ENCODE data around the gene NUP50.
A peak's percentile ranks its signal among the peaks of the same experiment; 100 is the strongest.
"Not testable (repeated sequence)": the region's sequence is repeated elsewhere in the genome, so short reads cannot be mapped to it uniquely, and the experiment has no call there.

Gene NUP50

GRCh38 chr22:45162531-45162930, 1.2 kb upstream of the NUP50 start:
- no peak for DNase-seq

- DNase-seq = peak; percentile 45
Measured at GRCh38 chr22:45163099-45163450, 650 bp upstream of the NUP50 start.

- DNase-seq = peak; percentile 29
Measured at GRCh38 chr22:45164270-45165088, 754 bp downstream of the NUP50 start.

- DNase-seq = no peak
Measured at GRCh38 chr22:45166932-45167331, 3.2 kb downstream of the NUP50 start.

- no peak for DNase-seq
Measured at GRCh38 chr22:45169591-45170466, 6.1 kb downstream of the NUP50 start.

- no peak for DNase-seq
Measured at GRCh38 chr22:45171830-45172229, 8.1 kb downstream of the NUP50 start.

GRCh38 chr22:45172881-45173585, 9.3 kb downstream of the NUP50 start:
- no peak for DNase-seq

GRCh38 chr22:45179276-45180049, 15.7 kb downstream of the NUP50 start:
- DNase-seq = no peak

- no peak for DNase-seq
Measured at GRCh38 chr22:45180146-45180679, 16.5 kb downstream of the NUP50 start.

GRCh38 chr22:45181240-45181639, 17.5 kb downstream of the NUP50 start:
- DNase-seq = no peak

GRCh38 chr22:45181766-45182165, 18.0 kb downstream of the NUP50 start:
- no peak for DNase-seq

GRCh38 chr22:45183974-45184373, 20.2 kb downstream of the NUP50 start:
- DNase-seq = no peak

- no peak for DNase-seq
Measured at GRCh38 chr22:45185718-45186514, 22.2 kb downstream of the NUP50 start.

- DNase-seq = no peak
Measured at GRCh38 chr22:45187891-45188290, 24.2 kb downstream of the NUP50 start.

- DNase-seq = no peak
Measured at GRCh38 chr22:45188779-45189178, 25.1 kb downstream of the NUP50 start.

GRCh38 chr22:45190202-45190872, 26.6 kb downstream of the NUP50 start:
- DNase-seq = no peak

- not testable (repeated sequence) for DNase-seq
Measured at GRCh38 chr22:45191746-45192145, 28.0 kb downstream of the NUP50 start.

GRCh38 chr22:45192701-45193187, 29.0 kb downstream of the NUP50 start:
- DNase-seq = peak; percentile 16

- peak; percentile 8 for DNase-seq
Measured at GRCh38 chr22:45194686-45195085, 31.0 kb downstream of the NUP50 start.

GRCh38 chr22:45195616-45196015, 31.9 kb downstream of the NUP50 start:
- DNase-seq = no peak

- no peak for DNase-seq
Measured at GRCh38 chr22:45196308-45196707, 32.6 kb downstream of the NUP50 start.
